NT2/D1 (cell line): ENCODE measurements around the gene GNG5.

Source experiments
- DNase-seq: peaks from one replicate; pipeline ENCODE4 v3.0.0-alpha.2; 2011; ENCODE audit warnings: low read depth, low spot score
- H3K27me3 ChIP-seq: 2 replicates; pipeline ENCODE4 v1.6.0; 2011; ENCODE audit warnings: mild to moderate bottlenecking; ENCODE audit not compliant: insufficient read length, insufficient read depth
- H3K36me3 ChIP-seq: 2 replicates; pipeline ENCODE4 v1.6.1; 2011; ENCODE audit warnings: mild to moderate bottlenecking, low read length, mixed read lengths; ENCODE audit not compliant: insufficient read depth, insufficient read length
- H3K4me1 ChIP-seq: 2 replicates; pipeline ENCODE4 v1.5.1; 2011; ENCODE audit not compliant: insufficient read depth, insufficient read length
- H3K4me3 ChIP-seq: 2 replicates; pipeline ENCODE4 v1.5.1; 2011; ENCODE audit warnings: low read depth; ENCODE audit not compliant: insufficient read length
- H3K9ac ChIP-seq: 2 replicates; pipeline ENCODE4 v1.6.0; 2011; ENCODE audit warnings: low read depth; ENCODE audit not compliant: insufficient read length
- H3K9me3 ChIP-seq: 2 replicates; pipeline ENCODE4 v1.5.1; 2011; ENCODE audit warnings: mild to moderate bottlenecking, low read length; ENCODE audit not compliant: insufficient read depth
- SUZ12 ChIP-seq: IDR thresholded peaks from 2 replicates; pipeline ENCODE4 v1.6.1; 2011; ENCODE audit not compliant: insufficient read length, insufficient read depth; ENCODE audit errors: extremely low read depth
- YY1 ChIP-seq: IDR thresholded peaks from 2 replicates; pipeline ENCODE4 v1.6.1; 2011; ENCODE audit not compliant: insufficient read length, insufficient read depth
- ZNF274 ChIP-seq: IDR thresholded peaks from 2 replicates; pipeline ENCODE4 v1.6.1; 2011; ENCODE audit warnings: mild to moderate bottlenecking, low read depth, low read length

GNG5 gene

DNA sequence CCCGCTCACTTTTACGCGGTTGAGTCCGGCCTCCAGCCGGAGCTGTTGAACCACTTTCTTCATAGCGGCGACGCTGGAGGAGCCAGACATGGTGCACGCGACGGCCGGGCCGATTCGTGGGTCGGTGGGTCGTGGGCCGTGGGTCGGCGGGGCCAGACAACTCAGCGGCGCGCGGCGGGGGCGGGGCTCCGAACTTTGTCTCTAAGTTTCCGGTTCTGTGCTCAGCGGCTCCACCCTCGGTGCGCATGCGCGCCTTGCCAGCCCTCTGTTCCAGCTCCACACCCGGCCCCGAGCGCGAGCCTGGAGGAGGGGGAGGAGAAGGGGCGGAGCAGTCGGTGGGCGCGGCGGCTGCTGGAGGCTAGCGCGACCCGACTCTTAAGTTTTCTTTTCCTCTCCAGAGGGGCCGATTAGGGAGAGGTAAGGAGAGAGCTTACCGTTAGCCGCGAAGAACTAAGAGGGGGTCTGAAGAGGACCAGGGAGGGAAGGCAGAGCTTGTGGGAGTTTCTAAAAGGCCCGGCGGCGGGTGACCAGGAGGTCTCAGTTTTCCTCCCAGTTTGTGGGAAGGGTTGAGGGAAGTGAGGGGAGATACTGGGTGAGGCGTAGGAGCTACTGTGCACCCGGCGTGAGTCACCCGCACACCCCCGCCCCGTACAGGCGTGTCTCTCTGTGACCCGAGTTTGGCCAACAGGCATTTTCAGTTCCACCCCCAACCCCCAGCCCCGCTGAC lies at the start of gene GNG5, which contains the start of gene SPATA1:
Gene GNG5 (minus strand): TSS at position 580 of the 727 bp plus-strand sequence. CDS start 490 bp downstream, at position 90.
Gene SPATA1 (plus strand): TSS at position 385 of the 727 bp plus-strand sequence. CDS start 9,974 bp downstream, outside the sequence.
- DNase-seq: peak; percentile 98
- H3K36me3 ChIP-seq: peaks cover 23% of the 10 kb centered on the region

GRCh38 chr1:84550826-84551225 lies 44.4 kb upstream of the GNG5 start:
- Histone ChIP-seq H3K27me3 (no peaks in the 10 kb centered on the region), H3K9me3 (no peaks in the 10 kb centered on the region), H3K4me1 (no peaks in the 10 kb centered on the region), H3K9ac (no peak overlapping the region), H3K36me3 (peaks cover 2% of the 10 kb centered on the region), H3K4me3 (no peak overlapping the region)
- no peak for DNase-seq
- TF ChIP-seq ZNF274: no peak
- TF ChIP-seq SUZ12: no peak
- TF ChIP-seq YY1: no peak

More for the DNA sequence above, at the start of gene GNG5, which contains the start of gene SPATA1:
- H3K4me1 ChIP-seq: no peaks in the 10 kb centered on the region
- TF ChIP-seq SUZ12: no peak
- no peak for TF ChIP-seq ZNF274
- no peak for TF ChIP-seq YY1
- H3K27me3 ChIP-seq: no peaks in the 10 kb centered on the region
- H3K9me3 ChIP-seq: no peaks in the 10 kb centered on the region
- H3K4me3 ChIP-seq: peak within 1 kb of the TSS; percentile 93
- H3K9ac ChIP-seq: peak within 1 kb of the TSS; percentile 97

GRCh38 chr1:84541679-84542078 lies 35.3 kb upstream of the GNG5 start:
- DNase-seq: no peak
- TF ChIP-seq YY1 (no peak), SUZ12 (no peak), ZNF274 (no peak)
- Histone ChIP-seq H3K4me1 (no peaks in the 10 kb centered on the region), H3K36me3 (no peaks in the 10 kb centered on the region), H3K4me3 (no peak overlapping the region), H3K9me3 (no peaks in the 10 kb centered on the region), H3K27me3 (no peaks in the 10 kb centered on the region), H3K9ac (no peak overlapping the region)

GRCh38 chr1:84540759-84541158 lies 34.4 kb upstream of the GNG5 start:
- Histone ChIP-seq H3K4me3 (no peak overlapping the region), H3K4me1 (no peaks in the 10 kb centered on the region), H3K27me3 (no peaks in the 10 kb centered on the region), H3K9ac (no peak overlapping the region), H3K36me3 (no peaks in the 10 kb centered on the region), H3K9me3 (no peaks in the 10 kb centered on the region)
- no peak for TF ChIP-seq ZNF274
- no peak for TF ChIP-seq SUZ12
- no peak for TF ChIP-seq YY1
- no peak for DNase-seq

DNA sequence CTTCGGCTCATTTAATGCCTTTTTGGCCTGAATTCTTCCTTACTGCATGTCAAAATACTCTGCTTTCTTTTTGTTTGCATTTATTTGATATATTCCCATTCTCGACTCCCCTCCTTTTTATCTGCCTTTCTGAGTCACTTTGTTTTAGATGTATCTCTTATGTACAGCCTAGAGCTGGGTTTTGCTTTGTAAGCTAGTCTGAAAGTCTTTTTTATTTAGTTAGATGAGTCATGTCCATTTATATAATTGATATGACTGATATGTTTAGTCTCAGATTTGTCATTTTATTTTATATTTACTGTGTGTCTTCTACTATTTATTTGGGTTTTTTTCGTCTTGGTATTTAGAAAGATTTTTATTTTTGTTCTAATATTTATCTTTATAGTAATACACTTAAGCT lies 33.6 kb upstream of the GNG5 start:
- no peaks in the 10 kb centered on the region for H3K36me3 ChIP-seq
- H3K9ac ChIP-seq: no peak overlapping the region
- no peaks in the 10 kb centered on the region for H3K4me1 ChIP-seq
- H3K4me3 ChIP-seq: no peak overlapping the region
- TF ChIP-seq ZNF274 (no peak), YY1 (no peak), SUZ12 (no peak)
- DNase-seq: no peak
- no peaks in the 10 kb centered on the region for H3K9me3 ChIP-seq
- H3K27me3 ChIP-seq: no peaks in the 10 kb centered on the region

- Histone ChIP-seq H3K9me3 (no peaks in the 10 kb centered on the region), H3K4me1 (no peaks in the 10 kb centered on the region), H3K27me3 (no peaks in the 10 kb centered on the region), H3K4me3 (no peak overlapping the region), H3K36me3 (no peaks in the 10 kb centered on the region), H3K9ac (no peak overlapping the region)
- TF ChIP-seq YY1: no peak
- TF ChIP-seq ZNF274: no peak
- TF ChIP-seq SUZ12: no peak
- no peak for DNase-seq
These were observed 32.2 kb upstream of the GNG5 start for GRCh38 chr1:84538599-84538998.

GRCh38 chr1:84525779-84526178 lies 19.4 kb upstream of the GNG5 start:
- Histone ChIP-seq H3K4me1 (no peaks in the 10 kb centered on the region), H3K27me3 (no peaks in the 10 kb centered on the region), H3K9ac (no peak overlapping the region), H3K9me3 (peaks cover 17% of the 10 kb centered on the region; the same call in 1 of the 2 replicates), H3K4me3 (no peak overlapping the region), H3K36me3 (no peaks in the 10 kb centered on the region)
- no peak for DNase-seq
- TF ChIP-seq SUZ12: no peak
- TF ChIP-seq ZNF274: no peak
- TF ChIP-seq YY1: no peak
